K562 (cell line): ENCODE results near the gene CPLX3. TPM values are rescaled to one million over a fixed set of nuclear protein-coding genes. Genes with fewer than 3 reads are reported as not detected.

Source experiments
- ATF7 ChIP-seq: fragments of 450-650 bp; IDR thresholded peaks from 2 replicates; pipeline ENCODE4 v1.7.1; 2014; ENCODE audit warnings: mild to moderate bottlenecking, moderate library complexity
- CREM ChIP-seq: IDR thresholded peaks from 2 replicates; pipeline ENCODE4 v1.6.1; 2014; ENCODE audit warnings: antibody characterized with exemption, low read depth
- DIDO1 ChIP-seq: fragments of 450-650 bp; IDR thresholded peaks from 2 replicates; pipeline ENCODE4 v1.6.1; 2016; ENCODE audit warnings: low read depth, missing biosample characterization, missing genetic modification characterization
- HDGF ChIP-seq: fragments of 450-650 bp; IDR thresholded peaks from 2 replicates; pipeline ENCODE4 v1.6.1; 2016
- JUND ChIP-seq, 2 experiments: IDR thresholded peaks; 2 replicates in 1 of 2; 3 replicates in 1 of 2; pipeline ENCODE4 v1.6.1; 2011; ENCODE audit warnings: borderline replicate concordance in 2 of 2, low read depth in 2 of 2, low read length in 2 of 2, improper control_type of control experiment in 1 of 2, missing biosample characterization in 1 of 2, missing genetic modification characterization in 1 of 2, missing genetic modification reagents in 1 of 2
- KLF16 ChIP-seq: IDR thresholded peaks from 2 replicates; pipeline ENCODE4 v1.6.1; 2016; ENCODE audit warnings: antibody characterized with exemption
- MAZ ChIP-seq, 2 experiments: fragments of 450-650 bp in 1 of 2; sonication (generic) in 1 of 2; formaldehyde crosslinking; IDR thresholded peaks in 1 of 2; conservative IDR thresholded peaks in 1 of 2; 2 replicates each; pipeline versions ENCODE4 v1.4.0 to v1.5.0; 2020; ENCODE audit warnings: mild to moderate bottlenecking in 1 of 2, missing genetic modification reagents in 1 of 2
- NR0B1 ChIP-seq: fragments of 450-650 bp; IDR thresholded peaks from one replicate; pipeline ENCODE4 v1.6.1; 2018; ENCODE audit warnings: mild to moderate bottlenecking, moderate library complexity; ENCODE audit not compliant: partially characterized antibody
- PHF20 ChIP-seq: fragments of 450-650 bp; IDR thresholded peaks from 2 replicates; pipeline ENCODE4 v1.6.1; 2018; ENCODE audit not compliant: partially characterized antibody
- PREB ChIP-seq: sonication (generic); formaldehyde crosslinking; IDR thresholded peaks from 2 replicates; pipeline ENCODE4 v1.8.1; 2023; ENCODE audit warnings: mild to moderate bottlenecking, missing genetic modification reagents
- RAD21 ChIP-seq, 2 experiments: fragments of 250-450 bp in 1 of 2; fragments of 450-650 bp in 1 of 2; sonication (Bioruptor Pico) in 1 of 2; formaldehyde crosslinking in 1 of 2; IDR thresholded peaks in 1 of 2; conservative IDR thresholded peaks in 1 of 2; 2 replicates each; pipeline versions ENCODE4 v1.4.0 to v1.8.0; 2020 to 2022; ENCODE audit warnings: mild to moderate bottlenecking in 2 of 2, moderate library complexity in 1 of 2
- RBBP5 ChIP-seq: fragments of 200-600 bp; sonication (generic); IDR thresholded peaks from 2 replicates; pipeline ENCODE4 v1.6.1; 2012; ENCODE audit warnings: borderline replicate concordance, mild to moderate bottlenecking, low read length, control low read depth, inconsistent platforms; ENCODE audit not compliant: insufficient read depth, poor library complexity, severe bottlenecking
- RFX5 ChIP-seq: IDR thresholded peaks from 2 replicates; pipeline ENCODE4 v1.6.1; 2011; ENCODE audit warnings: low read depth, mild to moderate bottlenecking, improper control_type of control experiment, low read length
- SLC30A9 ChIP-seq: fragments of 250-450 bp; sonication (Bioruptor Pico); IDR thresholded peaks from 2 replicates; pipeline ENCODE4 v1.8.0; 2022; ENCODE audit warnings: mild to moderate bottlenecking, moderate library complexity
- SREBF2 ChIP-seq: sonication (generic); formaldehyde crosslinking; IDR thresholded peaks from 2 replicates; pipeline ENCODE4 v1.4.0; 2020; ENCODE audit warnings: mild to moderate bottlenecking, missing genetic modification reagents
- STAG1 ChIP-seq: sonication (generic); formaldehyde crosslinking; IDR thresholded peaks from 2 replicates; pipeline ENCODE4 v1.5.0; 2020; ENCODE audit warnings: missing genetic modification reagents, borderline replicate concordance
- STAT6 ChIP-seq: sonication (generic); formaldehyde crosslinking; IDR thresholded peaks from 2 replicates; pipeline ENCODE4 v1.8.1; 2023; ENCODE audit warnings: mild to moderate bottlenecking, missing genetic modification reagents
- XRCC5 ChIP-seq: fragments of 200-400 bp; formaldehyde crosslinking; IDR thresholded peaks from 2 replicates; pipeline ENCODE4 v1.6.1; 2017; ENCODE audit warnings: low read depth, mild to moderate bottlenecking, low read length
- ZBTB34 ChIP-seq: fragments of 250-450 bp; sonication (Bioruptor Pico); IDR thresholded peaks from 2 replicates; pipeline ENCODE4 v1.8.0; 2021; ENCODE audit warnings: mild to moderate bottlenecking, moderate library complexity
- ZNF41 ChIP-seq: fragments of 250-450 bp; sonication (Bioruptor Pico); conservative IDR thresholded peaks from 2 replicates; pipeline ENCODE4 v1.4.0; 2020; ENCODE audit warnings: mild to moderate bottlenecking
- ZNF764 ChIP-seq: fragments of 250-450 bp; sonication (Bioruptor Pico); IDR thresholded peaks from 2 replicates; pipeline ENCODE4 v1.4.0; 2020; ENCODE audit warnings: low read depth, mild to moderate bottlenecking, moderate library complexity
- polyA plus RNA-seq, 8 experiments: library from polyadenylated mRNA; depleted of rRNA in 4 of 8; stranded (reverse) in 5 of 8; unstranded in 3 of 8; fragments of >200 nt; fragmentation: Nextera tagmentation in 2 of 8; fragmentation: Illumina TruSeq in 1 of 8; extraction: Ambion mirVana in 2 of 8; extraction: Trizol in 1 of 8; gene quantifications; 2 replicates each; pipeline versions ENCODE4 v1.2.1 to v1.2.3, GENCODE V29; 2011 to 2014; ENCODE audit warnings: inconsistent platforms in 1 of 8, missing spikeins in 1 of 8
- total RNA-seq, 7 experiments: library from RNA; depleted of rRNA in 6 of 7; stranded (reverse); fragments of >200 nt in 6 of 7; fragmentation: Illumina TruSeq in 2 of 7; extraction: Trizol in 2 of 7; gene quantifications; 2 replicates each; pipeline versions ENCODE4 v1.2.1 to v1.2.3, GENCODE V29; 2011 to 2021; ENCODE audit warnings: low replicate concordance in 1 of 7

The CPLX3 gene
- total and polyA plus RNA-seq, 9 of the 15 experiments (the other 6 are each of a cell fraction or from before 2014, with no cell fraction given) = not detected

GRCh38 chr15:74799856-74800558 lies 26.4 kb upstream of the CPLX3 start (continued):
- TF ChIP-seq KLF16 (0 out of 2 replicates have a peak, but pooled peaks have one; percentile 58), STAT6 (CRISPR knock-in tag) (no peak), PREB (no peak), PHF20 (no peak), CREM (peak; percentile 79), RAD21 (CRISPR knock-in tag; conservative IDR thresholded peaks at IDR 0.05 in 1 of 2, IDR thresholded peaks at IDR 0.05 in 1 of 2) (peak; percentile 90 to 95), MAZ (CRISPR knock-in tag; conservative IDR thresholded peaks at IDR 0.05 in 1 of 2, IDR thresholded peaks at IDR 0.05 in 1 of 2) (peak; percentile 77 to 89), JUND (IDR thresholded peaks at IDR 0.05; ENCODE audit: borderline replicate concordance, low read depth, low read length) (peak; percentile 31; the same call in 1 of the 2 replicates), JUND (tag; IDR thresholded peaks at IDR 0.05; ENCODE audit: borderline replicate concordance, low read depth, low read length) (no peak; the same call in 2 of the 3 replicates), RFX5 (no peak), SREBF2 (no peak), ATF7 (peak; percentile 74), SLC30A9 (no peak), ZBTB34 (no peak), XRCC5 (peak; percentile 91), ZNF764 (CRISPR knock-in tag) (no peak), HDGF (0 out of 2 replicates have a peak, but pooled peaks have one; percentile 62), NR0B1 (no peak), STAG1 (CRISPR knock-in tag) (peak; percentile 77; the same call in 1 of the 2 replicates), ZNF41 (CRISPR knock-in tag) (no peak), RBBP5 (no peak), DIDO1 (no peak)
